GM18526 (cell line): ENCODE measurements around the gene KLK5.

Experiments
- POLR2A ChIP-seq: IDR thresholded peaks from 3 replicates; pipeline ENCODE4 v1.6.1; 2011; ENCODE audit not compliant: insufficient read length; ENCODE audit errors: extremely low read depth

Gene KLK5

DNA sequence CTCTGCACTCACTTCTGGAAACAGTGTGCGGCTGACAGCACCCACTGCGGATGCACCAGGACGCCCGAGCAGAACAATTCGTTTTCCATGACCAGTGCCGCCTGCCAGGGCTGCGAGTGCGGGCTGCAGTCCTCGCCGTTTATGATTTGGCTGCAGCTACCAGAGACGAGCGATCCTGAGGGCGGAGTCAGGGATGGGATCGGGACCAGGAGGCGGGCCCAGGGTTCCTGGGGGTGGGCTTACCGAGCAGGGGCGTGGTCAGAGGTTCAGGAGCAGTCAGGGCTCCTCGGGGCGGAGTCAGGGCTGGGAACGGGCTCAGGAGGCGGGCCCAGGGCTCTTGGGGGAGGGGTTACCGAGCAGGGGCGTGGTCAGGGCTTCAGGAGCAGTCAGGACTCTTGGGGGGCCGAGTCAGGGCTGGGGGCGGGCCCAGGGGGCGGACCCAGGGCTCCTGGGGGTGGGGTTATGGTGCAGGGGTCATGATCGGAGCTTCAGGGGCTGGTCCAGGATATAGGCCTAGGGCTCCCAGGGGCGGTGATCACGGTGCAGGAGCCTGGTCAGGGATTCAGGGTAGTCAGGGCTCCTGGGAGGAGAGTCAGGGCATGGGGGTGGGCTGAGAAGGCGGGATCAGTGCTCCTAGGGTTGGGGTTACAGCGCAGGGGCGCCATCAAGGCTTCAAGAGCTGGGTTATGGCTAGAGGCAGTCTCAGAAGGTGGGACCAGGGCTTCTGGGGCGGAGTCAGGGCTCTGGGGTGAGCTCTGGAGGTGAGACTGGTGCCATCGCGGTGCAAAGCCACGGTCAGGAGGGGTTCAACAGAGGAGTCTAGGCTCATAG is 43.4 kb downstream of the KLK5 start:
- no peak for TF ChIP-seq POLR2A

DNA sequence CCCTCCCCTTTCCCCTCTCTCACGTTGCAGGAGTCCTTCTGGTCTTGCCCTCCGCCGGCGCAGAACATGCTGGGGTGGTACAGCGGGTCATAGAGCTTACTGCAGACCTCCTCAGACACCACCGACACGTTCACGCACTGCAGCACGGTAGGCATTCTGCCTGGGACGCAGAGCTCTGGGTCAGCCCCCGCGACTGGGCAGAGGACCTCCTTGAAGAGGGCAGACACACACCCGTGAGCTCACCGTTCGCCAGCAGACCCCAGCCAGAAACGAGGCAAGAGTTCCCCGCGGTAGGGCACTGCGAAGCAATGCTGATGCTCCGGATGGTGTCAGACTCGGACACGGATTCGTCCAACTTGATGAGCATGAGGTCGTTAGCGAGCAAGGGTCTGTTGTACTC is 44.5 kb downstream of the KLK5 start:
- no peak for TF ChIP-seq POLR2A

DNA sequence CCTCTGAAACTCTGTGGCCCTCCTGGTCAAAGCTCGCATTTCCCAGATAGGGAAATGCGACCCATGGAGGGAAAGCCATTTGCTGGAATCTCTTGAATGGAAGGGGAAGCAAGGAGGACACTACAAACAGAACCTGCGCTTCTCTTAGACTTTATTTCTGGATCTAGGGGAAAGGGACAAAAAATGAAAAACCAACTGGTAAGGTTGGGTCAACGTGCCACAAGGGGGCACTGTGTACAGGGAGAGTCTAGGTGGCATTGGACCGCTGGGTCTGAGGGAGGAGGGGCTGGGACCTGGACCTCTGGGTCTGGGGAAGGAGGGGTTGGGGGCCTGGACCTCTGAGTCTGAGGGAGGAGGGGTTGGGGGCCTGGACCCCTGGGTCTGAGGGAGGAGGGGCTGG is 46.6 kb downstream of the KLK5 start:
- TF ChIP-seq POLR2A, result no peak

DNA sequence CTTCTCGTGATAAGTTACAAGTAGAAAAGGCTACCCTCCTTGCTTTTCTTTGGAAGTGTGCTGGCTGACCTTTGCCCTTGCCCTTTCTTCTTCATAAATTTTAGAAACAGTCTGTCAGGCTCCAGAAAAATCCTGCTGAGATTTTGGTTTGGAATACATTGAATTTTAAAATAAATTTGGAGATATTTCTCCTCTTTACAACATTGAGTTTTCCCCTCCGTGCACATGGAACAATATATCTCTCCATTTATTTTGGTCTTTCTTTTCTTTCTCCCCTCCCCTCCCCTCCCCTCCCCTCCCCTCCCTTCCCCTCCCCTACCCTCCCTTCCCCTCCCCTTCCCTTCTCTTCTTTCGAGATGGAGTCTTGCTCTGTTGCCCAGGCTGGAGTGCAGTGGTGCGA is 50.2 kb downstream of the KLK5 start:
- no peak for TF ChIP-seq POLR2A

DNA sequence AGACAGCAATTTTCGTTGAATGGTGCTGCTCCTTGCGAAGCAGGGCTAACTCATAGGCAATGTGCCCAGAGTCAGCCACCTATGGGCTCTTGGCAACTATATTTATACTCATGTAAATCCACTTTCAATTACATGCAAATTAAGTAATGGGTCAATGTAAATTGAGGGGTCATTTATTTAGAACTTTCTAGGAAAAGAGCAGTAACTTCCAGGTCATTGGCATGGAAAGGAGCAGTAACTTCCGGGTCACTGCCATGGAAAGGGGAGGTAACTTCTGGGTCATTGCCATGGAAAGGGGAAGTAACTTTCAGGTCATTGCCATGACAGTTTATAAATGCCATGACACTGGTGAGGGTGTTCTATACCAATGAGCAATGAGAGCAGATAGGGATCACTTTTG is 53.3 kb downstream of the KLK5 start:
- TF ChIP-seq POLR2A, result no peak

DNA sequence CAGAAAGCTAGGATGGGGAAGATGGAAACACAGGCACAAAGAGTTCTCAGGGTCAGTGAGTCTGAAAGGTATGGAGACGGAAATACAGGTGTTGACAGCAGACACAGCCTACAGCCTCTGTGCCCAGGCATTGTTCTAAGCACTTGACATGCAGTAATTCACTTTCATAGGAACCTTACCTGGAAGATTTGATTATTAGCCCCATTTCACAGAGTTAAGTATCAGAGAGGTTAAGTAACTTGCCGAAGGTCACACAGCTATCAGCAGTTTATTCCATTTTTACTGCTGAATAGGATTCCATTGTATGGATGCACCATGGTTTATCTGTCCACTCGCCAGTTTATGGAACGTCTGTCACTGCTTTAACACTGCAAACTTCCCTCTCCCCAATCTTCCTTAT is 54.8 kb downstream of the KLK5 start:
- TF ChIP-seq POLR2A, result no peak

DNA sequence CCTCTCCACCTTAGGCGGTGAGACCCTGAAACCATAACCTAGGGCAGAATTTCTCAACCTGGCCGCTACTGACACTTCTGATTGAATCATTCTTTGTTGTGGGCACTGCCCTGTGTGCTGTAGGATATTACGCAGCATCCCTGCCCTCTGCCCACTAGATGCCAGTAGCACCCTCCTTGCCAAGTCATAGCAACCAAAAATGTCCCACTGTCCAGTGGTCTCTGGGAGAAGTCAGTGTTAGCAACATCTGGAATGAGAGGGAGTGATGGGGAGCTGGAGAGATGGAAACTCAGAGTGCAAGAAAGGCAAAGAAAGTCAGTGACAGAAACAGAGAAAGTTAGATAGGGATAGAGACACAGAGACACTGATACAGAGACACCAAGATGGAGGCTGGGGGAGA is 55.2 kb downstream of the KLK5 start:
- no peak for TF ChIP-seq POLR2A

DNA sequence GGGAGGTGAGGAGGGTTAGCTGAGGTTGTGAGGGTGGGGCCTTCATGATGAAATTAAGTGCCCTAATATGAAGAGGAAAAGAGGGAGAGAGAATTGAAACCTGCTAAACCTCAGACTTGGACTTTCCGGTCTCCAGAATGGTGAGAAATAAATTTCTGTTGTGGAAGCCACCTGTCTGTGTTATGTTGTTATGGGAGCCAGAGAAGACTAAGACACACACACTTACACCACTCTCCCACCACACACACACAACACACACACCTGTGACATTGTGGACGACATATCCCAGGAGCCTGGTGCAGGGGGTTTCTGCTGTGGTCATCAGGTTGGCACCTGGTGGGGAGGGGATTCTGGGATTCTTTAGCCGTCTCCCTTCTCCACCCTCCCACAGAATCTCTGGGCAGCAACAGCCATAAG is 55.6 kb downstream of the KLK5 start:
- TF ChIP-seq POLR2A, result no peak

DNA sequence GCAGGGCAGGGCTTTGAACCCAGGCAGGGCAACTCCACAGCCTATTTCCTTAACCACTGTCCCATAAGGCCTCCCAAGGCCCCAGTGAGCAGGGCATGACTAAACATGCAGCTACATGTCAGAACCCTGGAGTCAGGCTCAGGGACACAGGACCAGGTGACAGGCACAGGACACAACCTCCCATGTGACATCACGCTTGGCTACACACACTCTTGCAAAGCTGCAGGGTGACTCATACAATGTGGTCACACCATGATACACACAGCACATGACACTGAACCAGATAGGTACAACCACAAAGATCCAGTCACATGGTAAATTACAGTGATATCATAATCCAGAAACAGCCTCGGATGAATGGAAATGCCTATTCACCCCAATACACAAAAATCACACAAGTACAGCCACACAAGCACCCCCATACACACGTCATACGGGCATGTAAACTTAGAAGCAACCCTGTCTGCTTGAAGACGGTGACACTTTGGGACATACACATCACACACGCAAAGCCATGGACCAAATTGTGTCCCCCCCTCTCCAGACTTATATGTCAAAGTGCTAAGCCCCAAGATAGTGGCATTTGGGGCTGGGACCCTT is 56.1 kb downstream of the KLK5 start:
- TF ChIP-seq POLR2A, result peak; percentile 24

DNA sequence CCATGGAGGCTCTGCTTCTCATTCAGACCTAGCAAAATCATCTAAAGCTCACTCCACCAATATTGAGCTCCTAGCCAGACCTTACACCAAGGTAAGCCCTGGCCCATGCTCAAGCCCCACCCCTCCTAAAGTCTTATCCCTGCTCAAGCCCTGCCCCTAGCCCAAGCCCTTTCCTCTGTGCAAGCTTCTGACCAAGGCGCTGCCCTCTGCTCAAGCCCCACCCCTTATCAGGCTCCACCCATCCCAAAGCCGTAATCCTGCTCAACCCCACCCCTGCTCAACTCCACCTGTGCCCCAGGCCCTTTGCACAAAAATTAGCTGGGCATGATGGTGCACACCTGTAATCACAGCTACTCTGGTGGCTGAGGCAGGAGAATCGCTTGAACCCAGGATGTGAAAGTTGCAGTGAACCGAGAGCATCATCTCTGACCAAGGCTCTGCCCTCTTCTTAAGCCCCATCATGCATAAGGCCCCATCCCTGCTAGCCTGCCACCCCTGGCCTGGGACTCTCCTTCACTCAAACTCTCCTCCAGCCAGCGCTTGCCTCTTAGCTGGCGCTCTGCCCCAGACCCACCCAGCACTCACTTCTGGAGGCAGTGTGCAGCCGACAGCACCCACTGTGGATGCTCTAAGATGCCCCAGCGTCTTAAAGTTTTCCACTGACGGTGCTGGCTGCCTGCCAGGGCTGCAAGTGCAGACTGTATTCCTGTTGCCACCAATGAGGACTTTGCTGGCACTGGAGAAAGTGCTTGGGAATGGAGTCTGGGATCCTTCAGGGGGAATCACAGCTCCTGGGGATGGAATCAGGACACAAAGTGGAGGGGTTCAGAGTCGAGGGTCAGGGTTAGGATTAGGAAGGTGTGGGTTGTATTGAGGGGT is 58.1 kb downstream of the KLK5 start:
- TF ChIP-seq POLR2A, result no peak
